ENCODE data around the gene ARMH4. TPM values are rescaled to one million over a fixed set of nuclear protein-coding genes. Genes with fewer than 3 reads are reported as not detected.

Gene ARMH4
- total RNA-seq, 1 experiment from 2014 or later = 1.8 TPM

GRCh38 chr14:58071341-58071740 is 80.7 kb downstream of the ARMH4 start:
- CTCF ChIA-PET = no interaction called here
- no peak overlapping the region for H3K4me3 ChIP-seq (ENCODE audit: low read depth in 2 of 2, low read length in 2 of 2)
- ATAC-seq (no peak), DNase-seq (ENCODE audit: low read depth, low spot score) (no peak)
- H3K27ac ChIP-seq (ENCODE audit: low read length) = no peak overlapping the region
- POLR2A ChIA-PET = no interaction called here
- H3K36me3 ChIP-seq (ENCODE audit: control insufficient read depth, insufficient read depth, low read length) = no peaks in the 10 kb centered on the region
- no peaks in the 10 kb centered on the region for H3K9me3 ChIP-seq (ENCODE audit: control insufficient read depth, insufficient read depth, low read depth, low read length)
- in situ Hi-C loops (cut with HindIII; ENCODE audit: low pct_unique_long_range_greater_than_20kb, low sequenced_read_pairs) (no loop called here), intact Hi-C loops (cut with micrococcal nuclease; ENCODE audit: unreplicated experiment) (loop anchor here (5.0 kb wide), 1 partner anchor 539 kb away; no protein-coding TSS in a partner anchor)
- no peaks in the 10 kb centered on the region for H3K4me1 ChIP-seq (ENCODE audit: control insufficient read depth, insufficient read depth, low read length)
- no TSS peak for BruUV-seq (replicated peaks)
- TF ChIP-seq, protein P1, sequence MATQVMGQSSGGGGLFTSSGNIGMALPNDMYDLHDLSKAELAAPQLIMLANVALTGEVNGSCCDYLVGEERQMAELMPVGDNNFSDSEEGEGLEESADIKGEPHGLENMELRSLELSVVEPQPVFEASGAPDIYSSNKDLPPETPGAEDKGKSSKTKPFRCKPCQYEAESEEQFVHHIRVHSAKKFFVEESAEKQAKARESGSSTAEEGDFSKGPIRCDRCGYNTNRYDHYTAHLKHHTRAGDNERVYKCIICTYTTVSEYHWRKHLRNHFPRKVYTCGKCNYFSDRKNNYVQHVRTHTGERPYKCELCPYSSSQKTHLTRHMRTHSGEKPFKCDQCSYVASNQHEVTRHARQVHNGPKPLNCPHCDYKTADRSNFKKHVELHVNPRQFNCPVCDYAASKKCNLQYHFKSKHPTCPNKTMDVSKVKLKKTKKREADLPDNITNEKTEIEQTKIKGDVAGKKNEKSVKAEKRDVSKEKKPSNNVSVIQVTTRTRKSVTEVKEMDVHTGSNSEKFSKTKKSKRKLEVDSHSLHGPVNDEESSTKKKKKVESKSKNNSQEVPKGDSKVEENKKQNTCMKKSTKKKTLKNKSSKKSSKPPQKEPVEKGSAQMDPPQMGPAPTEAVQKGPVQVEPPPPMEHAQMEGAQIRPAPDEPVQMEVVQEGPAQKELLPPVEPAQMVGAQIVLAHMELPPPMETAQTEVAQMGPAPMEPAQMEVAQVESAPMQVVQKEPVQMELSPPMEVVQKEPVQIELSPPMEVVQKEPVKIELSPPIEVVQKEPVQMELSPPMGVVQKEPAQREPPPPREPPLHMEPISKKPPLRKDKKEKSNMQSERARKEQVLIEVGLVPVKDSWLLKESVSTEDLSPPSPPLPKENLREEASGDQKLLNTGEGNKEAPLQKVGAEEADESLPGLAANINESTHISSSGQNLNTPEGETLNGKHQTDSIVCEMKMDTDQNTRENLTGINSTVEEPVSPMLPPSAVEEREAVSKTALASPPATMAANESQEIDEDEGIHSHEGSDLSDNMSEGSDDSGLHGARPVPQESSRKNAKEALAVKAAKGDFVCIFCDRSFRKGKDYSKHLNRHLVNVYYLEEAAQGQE (IDR thresholded peaks at IDR 0.05; ENCODE audit: insufficient read depth in 1 of 2, low read depth in 2 of 2, low read length in 1 of 2) = no peak
- TF ChIP-seq TCF7L2 (IDR thresholded peaks at IDR 0.05; ENCODE audit: low read depth, low read length) (no peak), POLR2AphosphoS5 (IDR thresholded peaks at IDR 0.05; ENCODE audit: low read depth, low read length) (no peak), CTCF (IDR thresholded peaks at IDR 0.05) (no peak), SIN3A (IDR thresholded peaks at IDR 0.05; ENCODE audit: borderline replicate concordance, insufficient read depth, low read depth, low read length) (no peak)
- no peaks in the 10 kb centered on the region for H3K27me3 ChIP-seq (ENCODE audit: control insufficient read depth, insufficient read depth, low read length)

DNA sequence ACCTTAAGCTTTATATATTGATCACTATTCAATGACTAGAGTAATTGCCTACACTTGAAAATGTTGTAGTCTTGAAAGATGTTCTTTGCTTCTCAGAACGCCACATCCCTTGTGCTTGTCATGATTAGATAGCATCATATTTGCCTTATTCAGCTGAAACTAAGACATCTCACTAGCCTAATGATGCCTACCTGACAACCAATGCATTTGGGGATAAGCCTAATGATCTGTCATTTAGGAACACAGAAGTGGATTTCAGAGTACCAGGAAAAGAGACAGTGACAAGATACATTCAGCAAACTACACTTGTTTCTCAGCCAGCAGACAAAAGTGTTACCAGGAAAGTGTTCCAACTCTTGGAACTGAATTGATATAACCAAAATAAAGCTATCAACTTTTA is 83.7 kb downstream of the ARMH4 start:
- Histone ChIP-seq H3K27me3 (ENCODE audit: control insufficient read depth, insufficient read depth, low read length) (no peaks in the 10 kb centered on the region), H3K4me1 (ENCODE audit: control insufficient read depth, insufficient read depth, low read length) (no peaks in the 10 kb centered on the region), H3K4me3 (ENCODE audit: low read depth in 2 of 2, low read length in 2 of 2) (no peak overlapping the region), H3K36me3 (ENCODE audit: control insufficient read depth, insufficient read depth, low read length) (no peaks in the 10 kb centered on the region), H3K9me3 (ENCODE audit: control insufficient read depth, insufficient read depth, low read depth, low read length) (no peaks in the 10 kb centered on the region), H3K27ac (ENCODE audit: low read length) (no peak overlapping the region)
- in situ Hi-C loops (cut with HindIII; ENCODE audit: low pct_unique_long_range_greater_than_20kb, low sequenced_read_pairs) = no loop called here
- ATAC-seq (no peak), DNase-seq (ENCODE audit: low read depth, low spot score) (no peak)
- POLR2A ChIA-PET = no interaction called here
- TF ChIP-seq POLR2AphosphoS5 (IDR thresholded peaks at IDR 0.05; ENCODE audit: low read depth, low read length) = no peak
- TF ChIP-seq, protein P1 (IDR thresholded peaks at IDR 0.05; ENCODE audit: insufficient read depth in 1 of 2, low read depth in 2 of 2, low read length in 1 of 2) = no peak
- TF ChIP-seq CTCF (IDR thresholded peaks at IDR 0.05) = no peak
- no peak for TF ChIP-seq TCF7L2 (IDR thresholded peaks at IDR 0.05; ENCODE audit: low read depth, low read length)
- TF ChIP-seq SIN3A (IDR thresholded peaks at IDR 0.05; ENCODE audit: borderline replicate concordance, insufficient read depth, low read depth, low read length) = no peak
- no TSS peak for BruUV-seq (replicated peaks)
- intact Hi-C loops (cut with micrococcal nuclease; ENCODE audit: unreplicated experiment) = no loop called here
- CTCF ChIA-PET = no interaction called here

Data from Panc1 (cell line).